Measurements from ENCODE around the gene CHST7. TPM values are rescaled to one million over a fixed set of nuclear protein-coding genes. Genes with fewer than 3 reads are reported as not detected.

CHST7 gene
- total and polyA plus RNA-seq, 2 of the 8 experiments (the other 6 are each of a cell fraction or from before 2014, with no cell fraction given) = 7.9 to 14.1 TPM

DNA sequence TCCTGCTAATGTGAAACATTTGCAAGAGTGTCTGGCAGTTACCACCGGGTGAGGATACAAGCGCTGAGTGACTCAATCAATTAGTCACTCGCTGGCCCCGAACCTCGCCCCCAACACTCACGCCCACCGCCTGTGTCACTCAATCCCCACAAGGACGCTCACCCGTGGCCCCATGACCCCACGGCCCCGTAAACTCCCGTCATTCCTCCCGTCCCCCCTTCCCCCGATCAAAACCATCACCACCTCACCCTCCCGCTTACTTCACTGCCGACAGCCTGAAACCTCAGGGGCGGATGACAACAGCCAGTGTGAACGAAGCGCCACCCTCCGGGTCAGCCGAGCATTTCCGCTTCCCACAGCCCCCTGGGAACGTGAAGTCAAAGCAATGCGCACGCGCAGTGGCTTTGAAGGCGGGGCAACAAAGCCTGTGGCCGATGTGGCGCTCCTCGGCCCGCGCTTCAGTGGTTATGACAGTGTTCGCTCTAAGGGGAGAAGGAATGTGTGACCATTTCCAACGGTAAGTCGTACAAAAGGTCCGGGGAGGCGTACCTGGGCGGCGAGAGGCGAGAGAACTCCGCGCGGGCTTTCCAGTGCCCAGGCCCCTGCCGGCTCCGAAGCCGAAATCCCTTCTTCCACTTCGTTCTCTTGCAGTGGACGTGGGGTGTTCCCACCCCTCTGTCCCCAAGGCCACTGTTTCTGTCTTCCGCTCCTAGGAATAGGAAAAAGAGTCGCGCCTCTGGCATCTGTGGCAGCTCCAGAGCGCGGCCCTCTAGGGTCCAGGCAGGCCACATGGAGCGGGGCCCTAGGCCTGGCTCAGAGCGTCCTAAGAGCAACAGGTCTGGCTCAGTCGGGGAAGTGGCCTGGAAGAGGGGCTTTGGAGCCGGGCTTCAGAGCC, 28.2 kb upstream of the CHST7 start, which contains the start of gene ZNF674:
TSS of gene ZNF674 (minus strand) at position 311 of the 895 bp plus-strand sequence. CDS start 3,334 bp downstream, outside the sequence.
- no peak within 1 kb of the TSS for H2AK5ac ChIP-seq (ENCODE audit: low read depth, low read length)
- no peaks in the 10 kb centered on the region for H4K20me1 ChIP-seq (replicated peaks in 1 of 2; ENCODE audit: control insufficient read depth in 1 of 2, insufficient read depth in 2 of 2, low read length in 2 of 2)
- no peaks in the 10 kb centered on the region for H3K27me3 ChIP-seq (replicated peaks in 1 of 4; ENCODE audit: control insufficient read depth in 3 of 4, extremely low read depth in 1 of 4, insufficient read depth in 3 of 4, low read length in 3 of 4)
- H2BK12ac ChIP-seq (ENCODE audit: low read depth, low read length) = no peak within 1 kb of the TSS
- H3K23ac ChIP-seq (ENCODE audit: insufficient read length) = no peak within 1 kb of the TSS
- peak within 1 kb of the TSS; percentile 58; the same call in 1 of the 2 replicates for H3K27ac ChIP-seq (ENCODE audit: low read depth, low read length)
- H3K4me1 ChIP-seq (replicated peaks in 1 of 4; ENCODE audit: control insufficient read depth in 3 of 4, insufficient read depth in 4 of 4, low read length in 3 of 4) = peaks cover 0 to 3% (median 1%) of the 10 kb centered on the region in 4 experiments; a peak in 1 of 7 replicates
- no peak within 1 kb of the TSS for H4K8ac ChIP-seq (ENCODE audit: extremely low read depth, insufficient read depth, low read length)
- peaks cover 0 to 2% of the 10 kb centered on the region in 2 experiments; a peak in 1 of 4 replicates for H3K9me3 ChIP-seq (ENCODE audit: insufficient read depth in 2 of 2, low read depth in 1 of 2, low read length in 1 of 2)
- H3K14ac ChIP-seq (ENCODE audit: insufficient read length) = no peak within 1 kb of the TSS
- H3K36me3 ChIP-seq (ENCODE audit: control insufficient read depth in 2 of 4, insufficient read depth in 4 of 4, low read length in 3 of 4) = peaks cover 0 to 28% (median 3%) of the 10 kb centered on the region in 4 experiments; a peak in 3 of 8 replicates
- H2BK5ac ChIP-seq (ENCODE audit: low read depth, low read length) = peak within 1 kb of the TSS; percentile 52
- peak within 1 kb of the TSS; percentile 65 to 92 (median 88) for H3K4me3 ChIP-seq (ENCODE audit: extremely low read depth in 1 of 4, insufficient read depth in 2 of 4, low read depth in 3 of 4, low read length in 4 of 4)
- POLR2A ChIA-PET (ENCODE audit: partially characterized antibody) = interaction anchor here (1.6 kb wide), 1 partner anchor 10 kb away, joined by 3 read pairs; no protein-coding TSS in a partner anchor
- CTCF ChIA-PET (ENCODE audit: partially characterized antibody) = no interaction called here
- H3K4me2 ChIP-seq (ENCODE audit: insufficient read depth in 1 of 2, low read depth in 2 of 2, low read length in 2 of 2) = peak within 1 kb of the TSS; percentile 80 to 86
- WGBS, 2 experiments (ENCODE audit: extremely low coverage in 1 of 2, insufficient coverage in 1 of 2, insufficient read length in 1 of 2, insufficient replicate concordance in 2 of 2, low coverage in 1 of 2, low lambda C conversion rate in 2 of 2, missing lambda C conversion rate in 1 of 2) = 3% methylated on average over 27 of the region's 57 CpGs; no CpG with 5 or more reads in 1 of the 2 experiments
- H3K9ac ChIP-seq (replicated peaks in 1 of 4; ENCODE audit: extremely low read depth in 1 of 4, low read depth in 3 of 4, low read length in 3 of 4) = peak within 1 kb of the TSS; percentile 68 to 88 (median 74); a peak in 6 of 7 replicates
- H3K79me1 ChIP-seq (ENCODE audit: low read depth, low read length) = no peaks in the 10 kb centered on the region
- H3K79me2 ChIP-seq (ENCODE audit: control insufficient read depth in 1 of 2, insufficient read depth in 2 of 2, low read length in 2 of 2) = peaks cover 11 to 32% of the 10 kb centered on the region in 2 experiments; a peak in 3 of 4 replicates
- peak; percentile 59 to 82 for DNase-seq (ENCODE audit: low read depth in 1 of 2, low spot score in 2 of 2)
- H3K56ac ChIP-seq (replicated peaks; ENCODE audit: insufficient read length, low read depth, low read length) = peak within 1 kb of the TSS; percentile 46
- no peaks in the 10 kb centered on the region for H3K23me2 ChIP-seq (ENCODE audit: low read depth, low read length)
- no peak within 1 kb of the TSS for H3K4ac ChIP-seq (replicated peaks; ENCODE audit: insufficient read length, low read depth, low read length)
- H2AFZ ChIP-seq (ENCODE audit: low read length) = no peak within 1 kb of the TSS
- no peak within 1 kb of the TSS; the same call in none of the 2 replicates for H3K18ac ChIP-seq (ENCODE audit: extremely low read depth, low read length)
- peak within 1 kb of the TSS; percentile 91 for H4K91ac ChIP-seq (replicated peaks; ENCODE audit: insufficient read length, low read length)
- H4K5ac ChIP-seq (ENCODE audit: insufficient read length, low read depth, low read length) = peak within 1 kb of the TSS; percentile 76
- no peak within 1 kb of the TSS for H2BK15ac ChIP-seq (ENCODE audit: low read length)
- no peak within 1 kb of the TSS for H2BK20ac ChIP-seq (ENCODE audit: low read length)
- no peak for FAIRE-seq
- H2BK120ac ChIP-seq (replicated peaks; ENCODE audit: low read depth, low read length) = no peak within 1 kb of the TSS
- TF ChIP-seq TAF1 (IDR thresholded peaks at IDR 0.05; ENCODE audit: low read depth, low read length) (peak; percentile 69; the same call in 1 of the 2 replicates), SIRT6 (IDR thresholded peaks at IDR 0.05; ENCODE audit: low read length) (no peak), NRF1 (IDR thresholded peaks at IDR 0.05; ENCODE audit: low read depth, low read length) (peak; percentile 64), SAP30 (IDR thresholded peaks at IDR 0.05; ENCODE audit: insufficient read depth, insufficient replicate concordance, low read length) (peak; percentile 61), CEBPB (IDR thresholded peaks at IDR 0.05; ENCODE audit: low read depth, low read length) (no peak), POLR2A (IDR thresholded peaks at IDR 0.05; ENCODE audit: control extremely low read depth in 1 of 2, low read depth in 2 of 2, low read length in 2 of 2) (peak; percentile 49 to 77), SP2 (IDR thresholded peaks at IDR 0.05; ENCODE audit: low read length) (no peak)
- TF ChIP-seq, protein P1, sequence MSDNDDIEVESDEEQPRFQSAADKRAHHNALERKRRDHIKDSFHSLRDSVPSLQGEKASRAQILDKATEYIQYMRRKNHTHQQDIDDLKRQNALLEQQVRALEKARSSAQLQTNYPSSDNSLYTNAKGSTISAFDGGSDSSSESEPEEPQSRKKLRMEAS (IDR thresholded peaks at IDR 0.05) = no peak; the same call in 1 of the 2 replicates
- TF ChIP-seq, protein P2, sequence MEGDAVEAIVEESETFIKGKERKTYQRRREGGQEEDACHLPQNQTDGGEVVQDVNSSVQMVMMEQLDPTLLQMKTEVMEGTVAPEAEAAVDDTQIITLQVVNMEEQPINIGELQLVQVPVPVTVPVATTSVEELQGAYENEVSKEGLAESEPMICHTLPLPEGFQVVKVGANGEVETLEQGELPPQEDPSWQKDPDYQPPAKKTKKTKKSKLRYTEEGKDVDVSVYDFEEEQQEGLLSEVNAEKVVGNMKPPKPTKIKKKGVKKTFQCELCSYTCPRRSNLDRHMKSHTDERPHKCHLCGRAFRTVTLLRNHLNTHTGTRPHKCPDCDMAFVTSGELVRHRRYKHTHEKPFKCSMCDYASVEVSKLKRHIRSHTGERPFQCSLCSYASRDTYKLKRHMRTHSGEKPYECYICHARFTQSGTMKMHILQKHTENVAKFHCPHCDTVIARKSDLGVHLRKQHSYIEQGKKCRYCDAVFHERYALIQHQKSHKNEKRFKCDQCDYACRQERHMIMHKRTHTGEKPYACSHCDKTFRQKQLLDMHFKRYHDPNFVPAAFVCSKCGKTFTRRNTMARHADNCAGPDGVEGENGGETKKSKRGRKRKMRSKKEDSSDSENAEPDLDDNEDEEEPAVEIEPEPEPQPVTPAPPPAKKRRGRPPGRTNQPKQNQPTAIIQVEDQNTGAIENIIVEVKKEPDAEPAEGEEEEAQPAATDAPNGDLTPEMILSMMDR (IDR thresholded peaks at IDR 0.05; ENCODE audit: control extremely low read depth in 1 of 3, insufficient read depth in 1 of 3, low read depth in 1 of 3, low read length in 3 of 3) = peak; percentile 29 to 68 (median 58)

Measured in H1 (cell line).